Activated gamma-delta T cell (primary cell): ENCODE measurements around the gene NPC1L1.
"Not testable (repeated sequence)": the region's sequence is repeated elsewhere in the genome, so short reads cannot be mapped to it uniquely, and the experiment has no call there.

ENCODE experiments used
- DNase-seq: peaks from one replicate; lab custom pipeline; 2025; lab: John Stamatoyannopoulos, UW

The NPC1L1 gene

GRCh38 chr7:44564606-44565005 lies 23.5 kb upstream of the NPC1L1 start:
- DNase-seq = no peak

GRCh38 chr7:44563171-44563679 lies 22.1 kb upstream of the NPC1L1 start:
- DNase-seq = no peak

GRCh38 chr7:44562622-44562962 lies 21.5 kb upstream of the NPC1L1 start:
- DNase-seq = not testable (repeated sequence)

- DNase-seq = no peak
These were observed 21.0 kb upstream of the NPC1L1 start for GRCh38 chr7:44561962-44562621.

GRCh38 chr7:44561481-44561880 lies 20.4 kb upstream of the NPC1L1 start:
- no peak for DNase-seq

- DNase-seq = no peak
These were observed 18.4 kb upstream of the NPC1L1 start for GRCh38 chr7:44559485-44559884.

GRCh38 chr7:44557485-44557884 lies 16.4 kb upstream of the NPC1L1 start:
- DNase-seq = no peak

GRCh38 chr7:44555350-44555749 lies 14.2 kb upstream of the NPC1L1 start:
- no peak for DNase-seq

- not testable (repeated sequence) for DNase-seq
These were observed 11.4 kb upstream of the NPC1L1 start for GRCh38 chr7:44552473-44553005.

GRCh38 chr7:44549457-44549856 lies 8.3 kb upstream of the NPC1L1 start:
- DNase-seq = no peak

GRCh38 chr7:44548893-44549292 lies 7.8 kb upstream of the NPC1L1 start:
- DNase-seq = no peak

GRCh38 chr7:44547536-44548231 lies 6.6 kb upstream of the NPC1L1 start:
- DNase-seq = no peak

- DNase-seq = no peak
These were observed 913 bp upstream of the NPC1L1 start for GRCh38 chr7:44541876-44542610.

GRCh38 chr7:44540592-44541027 lies 520 bp downstream of the NPC1L1 start:
- no peak for DNase-seq

GRCh38 chr7:44539669-44540506 lies 1.2 kb downstream of the NPC1L1 start:
- DNase-seq = no peak

- no peak for DNase-seq
These were observed 2.1 kb downstream of the NPC1L1 start for GRCh38 chr7:44538798-44539668.

- DNase-seq = no peak
These were observed 2.9 kb downstream of the NPC1L1 start for GRCh38 chr7:44538093-44538797.

- no peak for DNase-seq
These were observed 3.7 kb downstream of the NPC1L1 start for GRCh38 chr7:44537442-44537841.

- DNase-seq = no peak
These were observed 5.0 kb downstream of the NPC1L1 start for GRCh38 chr7:44536090-44536489.
